K562 (cell line): Measurements from ENCODE around the gene MAP3K20. TPM values are rescaled to one million over a fixed set of nuclear protein-coding genes. Genes with fewer than 3 reads are reported as not detected.

ENCODE experiments used
- CXXC5 ChIP-seq: fragments of 250-450 bp; sonication (Bioruptor Pico); IDR thresholded peaks from 2 replicates; pipeline ENCODE4 v1.8.0; 2022; ENCODE audit warnings: inconsistent platforms, mild to moderate bottlenecking, moderate library complexity
- FOXM1 ChIP-seq, 2 experiments: fragments of 450-650 bp in 1 of 2; sonication (generic) in 1 of 2; formaldehyde crosslinking in 1 of 2; IDR thresholded peaks; 2 replicates each; pipeline versions ENCODE4 v1.6.1 to v1.9.0; 2017 to 2022; ENCODE audit warnings: low read depth in 2 of 2, mild to moderate bottlenecking in 2 of 2, missing genetic modification reagents in 1 of 2, moderate library complexity in 1 of 2
- HMG20A ChIP-seq: fragments of 450-650 bp; formaldehyde crosslinking; conservative IDR thresholded peaks from 2 replicates; pipeline ENCODE4 v1.4.0; 2020; ENCODE audit warnings: mild to moderate bottlenecking, mixed read lengths
- MED1 ChIP-seq: sonication (generic); formaldehyde crosslinking; IDR thresholded peaks from 2 replicates; pipeline ENCODE4 v1.8.1; 2023; ENCODE audit warnings: missing genetic modification reagents, borderline replicate concordance
- PHB2 ChIP-seq: fragments of 450-650 bp; IDR thresholded peaks from 2 replicates; pipeline ENCODE4 v1.6.1; 2017; ENCODE audit warnings: low read depth
- U2AF1 ChIP-seq: fragments of 200-400 bp; formaldehyde crosslinking; optimal IDR thresholded peaks from 2 replicates; pipeline ENCODE3; 2017; ENCODE audit warnings: mild to moderate bottlenecking, low read depth, low read length, moderate library complexity
- ZNF699 ChIP-seq: fragments of 250-450 bp; sonication (Bioruptor Pico); IDR thresholded peaks from 2 replicates; pipeline ENCODE4 v1.8.0; 2021; ENCODE audit warnings: mild to moderate bottlenecking, moderate library complexity; ENCODE audit not compliant: insufficient replicate concordance
- polyA plus RNA-seq, 8 experiments: library from polyadenylated mRNA; depleted of rRNA in 4 of 8; stranded (reverse) in 5 of 8; unstranded in 3 of 8; fragments of >200 nt; fragmentation: Nextera tagmentation in 2 of 8; fragmentation: Illumina TruSeq in 1 of 8; extraction: Ambion mirVana in 2 of 8; extraction: Trizol in 1 of 8; gene quantifications; 2 replicates each; pipeline versions ENCODE4 v1.2.1 to v1.2.3, GENCODE V29; 2011 to 2014; ENCODE audit warnings: inconsistent platforms in 1 of 8, missing spikeins in 1 of 8
- total RNA-seq, 7 experiments: library from RNA; depleted of rRNA in 6 of 7; stranded (reverse); fragments of >200 nt in 6 of 7; fragmentation: Illumina TruSeq in 2 of 7; extraction: Trizol in 2 of 7; gene quantifications; 2 replicates each; pipeline versions ENCODE4 v1.2.1 to v1.2.3, GENCODE V29; 2011 to 2021; ENCODE audit warnings: low replicate concordance in 1 of 7
- TF ChIP-seq, protein P1 (sequence below): fragments of 200-600 bp; sonication (generic); IDR thresholded peaks from one replicate; pipeline ENCODE4 v1.6.1; 2012; ENCODE audit warnings: mild to moderate bottlenecking, low read depth, low read length, inconsistent platforms
- TF ChIP-seq, protein P2 (sequence below): IDR thresholded peaks from 2 replicates; pipeline ENCODE4 v1.6.1; 2011; ENCODE audit not compliant: insufficient read length; ENCODE audit errors: extremely low read depth
- TF ChIP-seq, protein P3 (sequence below): fragments of 250-450 bp; sonication (Bioruptor Pico); IDR thresholded peaks from 2 replicates; pipeline ENCODE4 v1.5.0; 2021; ENCODE audit warnings: mild to moderate bottlenecking, moderate library complexity

The MAP3K20 gene
- total and polyA plus RNA-seq, 9 of the 15 experiments (the other 6 are each of a cell fraction or from before 2014, with no cell fraction given), result 9.8 to 34.2 (median 27.3) TPM

DNA sequence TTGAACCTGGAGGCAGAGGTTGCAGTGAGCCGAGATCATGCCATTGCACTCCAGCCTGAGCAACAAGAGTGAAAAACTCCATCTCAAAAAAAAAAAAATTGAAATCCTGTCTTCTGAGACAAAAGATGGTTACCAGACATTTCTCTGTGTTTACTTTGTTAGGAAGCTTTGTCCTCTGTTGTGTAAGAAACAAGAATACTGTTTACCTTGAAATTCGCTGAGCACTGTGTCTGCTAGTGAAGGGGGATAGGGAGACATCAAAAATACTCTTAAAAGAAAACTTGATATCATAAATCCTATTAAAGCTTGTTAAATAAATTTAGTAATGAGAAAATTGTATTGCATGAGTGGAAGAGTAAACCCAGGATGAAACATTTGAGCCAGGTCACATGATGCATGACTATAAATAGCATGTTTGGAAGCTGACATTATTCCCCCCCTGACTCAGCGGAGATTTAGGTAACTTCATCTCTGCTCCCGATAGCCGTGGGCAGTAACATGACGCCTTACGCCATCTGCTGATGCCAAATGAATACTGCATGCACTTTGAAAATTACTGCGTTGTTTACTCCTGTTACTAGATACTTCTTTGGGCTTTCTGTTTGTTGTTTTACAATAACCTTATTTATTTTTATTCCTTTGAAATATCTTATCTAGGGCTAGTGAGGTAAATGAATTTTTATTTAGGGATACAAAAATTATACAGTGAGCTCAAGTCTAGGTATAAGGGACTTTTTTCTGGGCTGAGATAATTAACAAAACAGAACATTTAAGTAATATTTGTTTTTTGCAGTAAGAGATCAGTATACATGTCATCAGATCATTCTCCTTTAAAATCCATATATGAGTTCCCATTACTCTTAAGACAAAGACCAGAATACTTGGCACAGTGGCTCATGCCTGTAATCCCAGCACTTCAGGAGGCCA lies 134.9 kb downstream of the MAP3K20 start (continued):
- TF ChIP-seq, protein P1, sequence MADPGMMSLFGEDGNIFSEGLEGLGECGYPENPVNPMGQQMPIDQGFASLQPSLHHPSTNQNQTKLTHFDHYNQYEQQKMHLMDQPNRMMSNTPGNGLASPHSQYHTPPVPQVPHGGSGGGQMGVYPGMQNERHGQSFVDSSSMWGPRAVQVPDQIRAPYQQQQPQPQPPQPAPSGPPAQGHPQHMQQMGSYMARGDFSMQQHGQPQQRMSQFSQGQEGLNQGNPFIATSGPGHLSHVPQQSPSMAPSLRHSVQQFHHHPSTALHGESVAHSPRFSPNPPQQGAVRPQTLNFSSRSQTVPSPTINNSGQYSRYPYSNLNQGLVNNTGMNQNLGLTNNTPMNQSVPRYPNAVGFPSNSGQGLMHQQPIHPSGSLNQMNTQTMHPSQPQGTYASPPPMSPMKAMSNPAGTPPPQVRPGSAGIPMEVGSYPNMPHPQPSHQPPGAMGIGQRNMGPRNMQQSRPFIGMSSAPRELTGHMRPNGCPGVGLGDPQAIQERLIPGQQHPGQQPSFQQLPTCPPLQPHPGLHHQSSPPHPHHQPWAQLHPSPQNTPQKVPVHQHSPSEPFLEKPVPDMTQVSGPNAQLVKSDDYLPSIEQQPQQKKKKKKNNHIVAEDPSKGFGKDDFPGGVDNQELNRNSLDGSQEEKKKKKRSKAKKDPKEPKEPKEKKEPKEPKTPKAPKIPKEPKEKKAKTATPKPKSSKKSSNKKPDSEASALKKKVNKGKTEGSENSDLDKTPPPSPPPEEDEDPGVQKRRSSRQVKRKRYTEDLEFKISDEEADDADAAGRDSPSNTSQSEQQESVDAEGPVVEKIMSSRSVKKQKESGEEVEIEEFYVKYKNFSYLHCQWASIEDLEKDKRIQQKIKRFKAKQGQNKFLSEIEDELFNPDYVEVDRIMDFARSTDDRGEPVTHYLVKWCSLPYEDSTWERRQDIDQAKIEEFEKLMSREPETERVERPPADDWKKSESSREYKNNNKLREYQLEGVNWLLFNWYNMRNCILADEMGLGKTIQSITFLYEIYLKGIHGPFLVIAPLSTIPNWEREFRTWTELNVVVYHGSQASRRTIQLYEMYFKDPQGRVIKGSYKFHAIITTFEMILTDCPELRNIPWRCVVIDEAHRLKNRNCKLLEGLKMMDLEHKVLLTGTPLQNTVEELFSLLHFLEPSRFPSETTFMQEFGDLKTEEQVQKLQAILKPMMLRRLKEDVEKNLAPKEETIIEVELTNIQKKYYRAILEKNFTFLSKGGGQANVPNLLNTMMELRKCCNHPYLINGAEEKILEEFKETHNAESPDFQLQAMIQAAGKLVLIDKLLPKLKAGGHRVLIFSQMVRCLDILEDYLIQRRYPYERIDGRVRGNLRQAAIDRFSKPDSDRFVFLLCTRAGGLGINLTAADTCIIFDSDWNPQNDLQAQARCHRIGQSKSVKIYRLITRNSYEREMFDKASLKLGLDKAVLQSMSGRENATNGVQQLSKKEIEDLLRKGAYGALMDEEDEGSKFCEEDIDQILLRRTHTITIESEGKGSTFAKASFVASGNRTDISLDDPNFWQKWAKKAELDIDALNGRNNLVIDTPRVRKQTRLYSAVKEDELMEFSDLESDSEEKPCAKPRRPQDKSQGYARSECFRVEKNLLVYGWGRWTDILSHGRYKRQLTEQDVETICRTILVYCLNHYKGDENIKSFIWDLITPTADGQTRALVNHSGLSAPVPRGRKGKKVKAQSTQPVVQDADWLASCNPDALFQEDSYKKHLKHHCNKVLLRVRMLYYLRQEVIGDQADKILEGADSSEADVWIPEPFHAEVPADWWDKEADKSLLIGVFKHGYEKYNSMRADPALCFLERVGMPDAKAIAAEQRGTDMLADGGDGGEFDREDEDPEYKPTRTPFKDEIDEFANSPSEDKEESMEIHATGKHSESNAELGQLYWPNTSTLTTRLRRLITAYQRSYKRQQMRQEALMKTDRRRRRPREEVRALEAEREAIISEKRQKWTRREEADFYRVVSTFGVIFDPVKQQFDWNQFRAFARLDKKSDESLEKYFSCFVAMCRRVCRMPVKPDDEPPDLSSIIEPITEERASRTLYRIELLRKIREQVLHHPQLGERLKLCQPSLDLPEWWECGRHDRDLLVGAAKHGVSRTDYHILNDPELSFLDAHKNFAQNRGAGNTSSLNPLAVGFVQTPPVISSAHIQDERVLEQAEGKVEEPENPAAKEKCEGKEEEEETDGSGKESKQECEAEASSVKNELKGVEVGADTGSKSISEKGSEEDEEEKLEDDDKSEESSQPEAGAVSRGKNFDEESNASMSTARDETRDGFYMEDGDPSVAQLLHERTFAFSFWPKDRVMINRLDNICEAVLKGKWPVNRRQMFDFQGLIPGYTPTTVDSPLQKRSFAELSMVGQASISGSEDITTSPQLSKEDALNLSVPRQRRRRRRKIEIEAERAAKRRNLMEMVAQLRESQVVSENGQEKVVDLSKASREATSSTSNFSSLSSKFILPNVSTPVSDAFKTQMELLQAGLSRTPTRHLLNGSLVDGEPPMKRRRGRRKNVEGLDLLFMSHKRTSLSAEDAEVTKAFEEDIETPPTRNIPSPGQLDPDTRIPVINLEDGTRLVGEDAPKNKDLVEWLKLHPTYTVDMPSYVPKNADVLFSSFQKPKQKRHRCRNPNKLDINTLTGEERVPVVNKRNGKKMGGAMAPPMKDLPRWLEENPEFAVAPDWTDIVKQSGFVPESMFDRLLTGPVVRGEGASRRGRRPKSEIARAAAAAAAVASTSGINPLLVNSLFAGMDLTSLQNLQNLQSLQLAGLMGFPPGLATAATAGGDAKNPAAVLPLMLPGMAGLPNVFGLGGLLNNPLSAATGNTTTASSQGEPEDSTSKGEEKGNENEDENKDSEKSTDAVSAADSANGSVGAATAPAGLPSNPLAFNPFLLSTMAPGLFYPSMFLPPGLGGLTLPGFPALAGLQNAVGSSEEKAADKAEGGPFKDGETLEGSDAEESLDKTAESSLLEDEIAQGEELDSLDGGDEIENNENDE, result no peak
- TF ChIP-seq HMG20A (CRISPR knock-in tag), result no peak
- no peak for TF ChIP-seq PHB2
- no peak for TF ChIP-seq ZNF699 (CRISPR knock-in tag)
- TF ChIP-seq, protein P2, sequence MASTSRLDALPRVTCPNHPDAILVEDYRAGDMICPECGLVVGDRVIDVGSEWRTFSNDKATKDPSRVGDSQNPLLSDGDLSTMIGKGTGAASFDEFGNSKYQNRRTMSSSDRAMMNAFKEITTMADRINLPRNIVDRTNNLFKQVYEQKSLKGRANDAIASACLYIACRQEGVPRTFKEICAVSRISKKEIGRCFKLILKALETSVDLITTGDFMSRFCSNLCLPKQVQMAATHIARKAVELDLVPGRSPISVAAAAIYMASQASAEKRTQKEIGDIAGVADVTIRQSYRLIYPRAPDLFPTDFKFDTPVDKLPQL, result no peak
- TF ChIP-seq MED1 (CRISPR knock-in tag), result no peak
- TF ChIP-seq FOXM1 (IDR thresholded peaks at IDR 0.05; ENCODE audit: low read depth), result no peak
- no peak for TF ChIP-seq FOXM1 (CRISPR knock-in tag; IDR thresholded peaks at IDR 0.05; ENCODE audit: low read depth)
- 0 out of 2 replicates have a peak, but pooled peaks have one; percentile 34 for TF ChIP-seq CXXC5 (CRISPR knock-in tag)
- TF ChIP-seq, protein P3, sequence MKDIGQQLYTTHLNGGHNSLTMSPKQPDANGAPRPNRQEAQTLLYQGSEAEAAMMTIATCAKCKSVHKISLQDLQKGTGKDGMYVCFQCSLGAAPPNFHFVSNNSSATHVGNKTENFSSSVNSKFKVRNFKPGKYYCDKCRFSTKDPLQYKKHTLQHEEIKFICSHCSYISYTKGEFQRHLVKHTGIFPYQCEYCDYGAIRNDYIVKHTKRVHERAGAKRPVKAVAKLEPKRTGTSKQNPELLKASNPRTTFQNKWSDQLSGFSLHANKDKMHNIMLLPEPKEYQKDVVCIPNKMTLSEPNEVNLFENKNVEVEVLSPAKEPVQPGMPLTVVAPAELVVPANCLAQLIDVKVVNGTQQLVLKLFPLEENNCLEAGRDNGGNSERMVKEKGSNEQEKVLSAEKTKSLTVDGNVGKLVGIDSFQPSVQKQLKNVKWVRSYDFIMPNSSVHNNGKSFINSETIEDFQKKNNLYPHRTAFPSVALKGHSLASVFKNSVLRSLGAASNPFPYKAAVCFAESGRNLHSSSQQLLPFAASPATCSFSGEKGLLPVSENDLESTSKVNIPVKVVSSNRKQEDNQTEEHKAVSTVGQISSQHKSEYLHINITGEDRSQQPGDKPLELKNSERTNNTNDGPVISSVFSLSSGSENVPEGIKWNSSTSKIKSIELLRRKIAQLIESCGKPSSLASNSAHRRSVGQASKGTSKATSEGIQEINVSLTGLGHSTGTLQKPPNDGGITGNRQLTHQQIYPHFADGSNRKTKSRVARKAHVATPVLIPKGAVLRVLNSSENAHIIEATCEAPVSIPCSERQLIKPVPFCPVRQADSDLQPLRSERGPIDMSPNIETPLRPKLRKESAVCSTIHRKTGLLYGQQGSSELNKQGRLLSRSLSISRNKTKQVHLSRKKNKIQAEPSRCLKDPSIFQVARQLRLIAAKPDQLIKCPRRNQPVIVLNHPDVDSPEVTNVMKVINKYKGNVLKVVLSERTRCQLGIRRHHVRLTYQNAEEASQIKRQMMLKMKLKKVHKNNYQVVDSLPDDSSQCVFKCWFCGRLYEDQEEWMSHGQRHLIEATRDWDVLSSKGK (CRISPR knock-in tag), result no peak
- TF ChIP-seq U2AF1, result no peak
